OCI-LY3 (cell line): ENCODE data around the gene PRICKLE1.

Experiments used
- EZH2phosphoT487 ChIP-seq: fragments of 200-600 bp; shearing (Covaris generic); IDR thresholded peaks from 2 replicates; pipeline ENCODE4 v1.6.1; 2018; ENCODE audit warnings: antibody characterized with exemption, mixed run types, low read depth
- TF ChIP-seq, protein P1 (sequence below): fragments of 200-600, 300-600 bp; sonication (generic); IDR thresholded peaks from 2 replicates; pipeline ENCODE4 v1.5.1; 2014; ENCODE audit warnings: antibody characterized with exemption, low read length, low read depth

GRCh38 chr12:42630314-42630713, 40.8 kb upstream of the PRICKLE1 start:
- TF ChIP-seq, protein P1, sequence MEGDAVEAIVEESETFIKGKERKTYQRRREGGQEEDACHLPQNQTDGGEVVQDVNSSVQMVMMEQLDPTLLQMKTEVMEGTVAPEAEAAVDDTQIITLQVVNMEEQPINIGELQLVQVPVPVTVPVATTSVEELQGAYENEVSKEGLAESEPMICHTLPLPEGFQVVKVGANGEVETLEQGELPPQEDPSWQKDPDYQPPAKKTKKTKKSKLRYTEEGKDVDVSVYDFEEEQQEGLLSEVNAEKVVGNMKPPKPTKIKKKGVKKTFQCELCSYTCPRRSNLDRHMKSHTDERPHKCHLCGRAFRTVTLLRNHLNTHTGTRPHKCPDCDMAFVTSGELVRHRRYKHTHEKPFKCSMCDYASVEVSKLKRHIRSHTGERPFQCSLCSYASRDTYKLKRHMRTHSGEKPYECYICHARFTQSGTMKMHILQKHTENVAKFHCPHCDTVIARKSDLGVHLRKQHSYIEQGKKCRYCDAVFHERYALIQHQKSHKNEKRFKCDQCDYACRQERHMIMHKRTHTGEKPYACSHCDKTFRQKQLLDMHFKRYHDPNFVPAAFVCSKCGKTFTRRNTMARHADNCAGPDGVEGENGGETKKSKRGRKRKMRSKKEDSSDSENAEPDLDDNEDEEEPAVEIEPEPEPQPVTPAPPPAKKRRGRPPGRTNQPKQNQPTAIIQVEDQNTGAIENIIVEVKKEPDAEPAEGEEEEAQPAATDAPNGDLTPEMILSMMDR: no peak
- no peak for TF ChIP-seq EZH2phosphoT487
